ENCODE measurements around the gene CABP1.
A peak's percentile ranks its signal among the peaks of the same experiment; 100 is the strongest.
"Not testable (repeated sequence)": the region's sequence is repeated elsewhere in the genome, so short reads cannot be mapped to it uniquely, and the experiment has no call there.

The CABP1 gene

DNA sequence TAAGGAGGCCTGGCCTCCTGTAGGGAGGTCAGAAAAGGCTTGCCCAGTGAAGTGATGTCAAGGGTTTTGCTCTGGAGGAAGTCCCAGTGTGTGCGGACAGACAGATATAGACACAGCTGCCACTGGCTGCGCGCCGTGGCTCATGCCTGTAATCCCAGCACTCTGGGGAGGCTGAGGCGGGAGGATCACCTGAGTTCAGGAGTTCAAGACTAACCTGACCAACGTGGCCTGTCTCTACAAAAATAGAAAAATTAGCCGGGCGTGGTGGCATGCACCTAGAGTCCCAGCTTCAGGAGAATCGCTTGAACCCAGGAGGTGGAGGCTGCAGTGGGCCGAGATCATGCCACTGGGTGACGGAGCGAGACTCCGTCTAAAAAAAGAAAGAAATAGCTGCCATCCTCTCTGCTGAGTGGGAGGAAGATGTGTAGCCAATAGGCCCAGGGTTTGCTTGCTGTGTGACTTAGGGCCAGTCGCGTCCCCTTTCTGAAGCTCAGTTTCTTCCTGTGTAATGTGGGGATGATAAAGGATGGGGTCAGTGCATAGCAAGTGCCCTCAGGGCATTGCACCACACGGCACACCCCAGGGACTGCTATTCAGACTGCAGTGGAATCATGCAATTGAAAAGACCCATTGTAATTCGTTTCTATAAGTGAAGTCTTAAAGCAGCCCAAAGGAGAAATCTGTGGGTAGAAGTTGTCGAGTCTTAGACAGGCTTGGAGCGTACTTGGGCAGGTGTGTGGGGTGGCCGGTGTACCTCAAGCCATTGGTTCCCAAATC lies 27.9 kb downstream of the CABP1 start:
- DNase-seq (ENCODE audit: low read depth, low spot score): no peak

DNA sequence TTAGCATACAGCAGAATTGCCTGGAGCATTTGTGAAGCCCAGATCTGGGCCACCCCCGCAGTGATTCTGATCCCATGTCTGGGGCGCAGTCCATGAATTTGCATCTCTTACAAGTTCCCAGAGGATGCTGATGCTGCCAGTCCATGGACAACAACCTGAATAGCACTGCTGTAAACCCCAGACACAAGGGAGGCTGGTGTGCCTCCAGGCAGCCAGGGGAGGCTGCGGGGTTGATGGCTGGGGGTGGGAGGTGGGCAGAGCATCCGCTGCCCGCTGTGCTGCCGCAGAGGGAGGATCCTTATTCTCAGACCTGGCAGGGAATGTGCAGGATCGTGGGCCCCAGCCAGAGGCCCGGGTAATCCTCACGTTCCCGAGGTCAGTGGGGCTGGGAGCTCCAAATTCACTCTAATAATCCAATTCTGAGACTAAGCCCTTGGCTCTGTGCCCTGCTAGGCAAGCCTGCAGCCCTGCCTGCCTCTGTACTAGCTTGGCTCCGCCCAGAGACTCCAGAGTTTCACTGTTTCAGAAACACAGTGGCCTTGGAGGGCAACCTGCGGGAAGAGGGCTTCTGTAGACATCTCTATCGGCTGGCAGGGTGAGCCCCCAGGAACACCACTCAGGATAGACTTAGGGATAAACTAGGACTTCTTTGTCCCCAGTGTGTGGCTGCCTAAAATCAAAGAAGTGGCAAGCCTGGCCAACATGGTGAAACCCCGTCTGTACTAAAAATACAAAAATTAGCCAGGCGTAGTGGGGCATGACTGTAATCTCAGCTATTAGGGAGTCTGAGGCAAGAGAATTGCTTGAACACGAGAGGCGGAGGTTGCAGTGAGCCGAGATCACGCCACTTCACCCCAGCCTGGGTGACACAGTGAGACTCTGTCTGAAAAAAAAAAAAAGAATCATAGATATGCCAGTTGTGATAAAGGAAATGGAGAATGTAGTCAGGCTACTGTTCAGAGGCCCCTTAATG lies 28.7 kb downstream of the CABP1 start:
- DNase-seq (ENCODE audit: low read depth, low spot score): no peak

DNA sequence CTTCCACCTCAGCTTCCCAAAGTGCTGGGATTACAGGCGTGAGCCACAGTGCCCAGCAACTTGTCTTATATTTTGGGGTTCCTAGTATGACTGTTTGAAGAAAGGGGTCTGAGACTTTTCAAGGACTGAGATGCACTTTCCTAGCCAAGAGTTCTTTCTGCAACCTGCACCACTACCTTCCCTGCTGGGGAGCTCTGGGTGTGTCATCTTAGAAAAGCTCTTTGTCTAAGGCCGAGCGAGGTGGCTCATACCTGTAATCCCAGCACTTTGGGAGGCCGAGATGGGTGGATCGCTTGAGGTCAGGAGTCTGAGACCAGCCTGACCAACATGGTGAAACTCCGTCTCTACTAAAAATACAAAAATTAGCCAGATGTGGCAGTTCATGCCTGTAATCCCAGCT lies 29.8 kb downstream of the CABP1 start:
- DNase-seq (ENCODE audit: low read depth, low spot score): not testable (repeated sequence)

DNA sequence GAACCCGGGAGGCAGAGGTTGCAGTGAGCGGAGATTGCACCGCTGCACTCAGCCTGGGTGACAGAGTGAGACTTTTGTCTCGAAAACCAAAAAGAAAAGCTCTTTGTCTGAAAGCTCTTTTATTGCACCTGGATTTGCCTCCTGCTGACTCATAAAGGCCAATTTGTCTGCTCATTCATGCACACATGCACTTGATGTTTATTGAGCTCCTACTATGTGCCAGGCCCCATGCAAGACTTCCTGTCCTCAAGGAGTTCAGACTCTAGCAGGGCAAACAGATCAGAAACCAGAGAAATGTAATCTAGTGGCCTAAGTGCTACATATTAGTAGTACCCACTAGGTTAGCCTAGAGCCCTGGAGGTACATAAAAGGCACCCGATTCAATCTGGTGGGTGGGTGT lies 30.2 kb downstream of the CABP1 start:
- no peak for DNase-seq (ENCODE audit: low read depth, low spot score)

DNA sequence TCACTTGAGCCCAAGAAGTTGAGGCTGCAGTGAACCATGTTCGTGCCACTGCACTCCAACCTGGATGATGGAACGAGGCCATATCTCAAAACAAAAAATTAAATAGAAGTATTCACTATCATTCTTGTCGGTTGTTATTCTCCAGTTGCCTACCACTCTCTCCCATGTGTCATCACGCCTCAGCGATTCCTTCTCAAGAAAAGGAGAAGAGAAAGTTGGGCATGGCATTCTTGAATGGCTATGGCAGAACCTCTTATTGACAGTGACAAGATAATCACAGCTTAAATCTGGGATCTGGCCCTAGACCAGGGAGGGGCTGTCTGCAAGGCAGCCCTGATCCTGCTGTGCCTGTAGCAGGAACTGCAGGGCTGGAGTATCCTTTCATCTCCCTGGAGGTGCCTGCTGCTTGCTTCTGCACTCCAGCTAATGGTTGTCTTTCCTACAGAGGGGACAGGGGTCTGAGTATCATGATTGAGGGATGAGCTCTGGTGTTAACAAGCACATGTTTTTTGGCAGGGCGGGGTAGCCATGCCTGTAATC lies 33.7 kb downstream of the CABP1 start:
- no peak for DNase-seq (ENCODE audit: low read depth, low spot score)

DNA sequence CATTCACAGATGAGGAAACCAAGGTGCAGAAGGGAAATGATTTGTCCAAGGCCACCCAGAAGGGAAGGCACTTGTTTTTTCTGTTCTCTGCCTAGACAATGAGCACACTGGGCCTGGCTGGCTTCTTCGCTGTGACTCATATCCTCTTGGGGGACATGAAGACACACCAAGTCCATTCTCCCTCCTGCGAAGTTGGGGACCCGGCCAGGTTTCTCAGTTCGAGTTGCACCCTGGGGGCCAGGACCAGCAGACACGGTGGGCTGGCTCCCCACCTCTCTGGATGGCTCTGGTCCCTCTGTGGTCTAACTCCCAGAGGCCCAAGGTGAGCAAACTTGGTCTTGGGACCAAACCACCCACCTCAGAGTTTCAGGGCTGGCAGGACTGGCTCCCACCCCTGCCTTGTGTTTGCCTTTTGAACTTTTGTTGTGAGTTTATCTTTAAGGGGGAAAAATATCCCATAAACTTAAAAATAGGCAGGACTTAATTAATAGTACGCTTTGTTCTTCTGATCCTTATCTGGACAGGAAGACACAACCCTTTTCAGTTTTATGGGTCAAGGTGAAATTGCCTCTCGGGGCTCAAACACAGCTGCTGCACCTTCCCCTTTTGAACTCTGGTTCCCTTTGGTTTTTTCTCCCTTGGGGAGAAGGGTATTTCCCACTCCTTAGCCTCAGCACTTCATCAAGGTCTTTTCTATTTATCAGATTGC lies 37.5 kb downstream of the CABP1 start:
- no peak for DNase-seq (ENCODE audit: low read depth, low spot score)

DNA sequence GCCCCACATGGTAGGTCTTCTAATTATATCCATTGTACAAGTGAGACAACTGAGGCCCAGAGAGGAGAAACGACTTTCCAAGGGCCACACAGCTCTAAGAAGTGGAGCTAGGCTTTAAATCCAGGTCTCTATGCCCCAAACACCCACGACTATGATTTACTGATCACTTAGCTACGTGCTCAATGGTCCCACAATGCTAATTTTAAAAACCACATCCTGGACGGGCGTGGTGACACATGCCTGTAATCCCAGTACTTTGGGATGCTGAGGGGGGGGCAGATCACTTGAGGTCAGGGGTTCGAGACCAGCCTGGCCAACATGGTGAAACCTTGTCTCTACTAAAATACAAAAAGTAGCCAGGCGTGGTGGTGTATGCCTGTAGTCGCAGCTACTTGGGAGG lies 38.1 kb downstream of the CABP1 start:
- DNase-seq (ENCODE audit: low read depth, low spot score): no peak

DNA sequence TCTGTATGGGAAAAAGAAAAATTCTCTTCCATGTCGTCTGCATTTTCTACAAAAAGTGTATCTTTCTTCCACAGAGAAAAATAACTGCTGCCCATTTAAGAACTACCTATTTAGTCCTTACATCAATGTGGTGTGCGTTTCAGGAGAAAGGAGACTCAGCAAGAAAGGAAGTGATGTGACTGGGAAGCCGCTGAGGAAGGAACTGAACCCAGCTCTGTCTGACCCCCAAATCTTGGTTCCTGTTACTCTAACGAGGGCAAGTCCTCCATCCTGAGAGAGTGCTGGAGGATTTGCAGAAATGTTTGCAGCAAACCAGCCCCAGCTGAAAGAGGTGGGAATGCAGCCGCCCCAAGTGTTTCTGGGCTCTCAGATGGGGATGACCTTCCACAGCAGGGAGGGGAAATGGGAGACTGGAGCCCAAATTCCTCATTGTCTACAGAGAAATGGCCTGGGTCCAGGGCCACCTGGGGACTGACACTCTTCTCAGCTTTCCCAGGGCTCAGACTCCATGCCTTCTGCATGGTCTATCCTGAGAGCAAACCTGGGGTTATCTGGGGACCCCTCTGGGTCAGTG lies 39.8 kb downstream of the CABP1 start:
- DNase-seq (ENCODE audit: low read depth, low spot score): no peak

DNA sequence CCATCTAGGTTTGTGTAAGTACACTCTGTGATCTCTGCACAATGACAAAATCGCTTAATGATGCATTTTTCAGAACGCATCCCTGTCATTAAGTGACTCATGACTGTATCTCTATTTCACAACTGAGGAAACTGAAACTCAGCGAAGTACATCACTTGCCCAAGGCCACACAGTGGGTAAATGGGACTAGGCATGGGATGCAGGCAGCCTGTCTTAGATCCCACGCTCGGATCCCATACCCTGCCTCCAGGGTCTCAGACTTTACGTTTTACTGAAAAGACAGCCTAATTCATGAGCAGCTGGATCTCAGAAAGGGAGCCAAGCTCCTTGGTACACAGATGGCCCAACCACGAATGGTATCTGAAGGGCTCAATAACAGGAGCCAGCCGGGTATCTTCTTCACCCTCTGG lies 44.1 kb downstream of the CABP1 start:
- DNase-seq (ENCODE audit: low read depth, low spot score): no peak

DNA sequence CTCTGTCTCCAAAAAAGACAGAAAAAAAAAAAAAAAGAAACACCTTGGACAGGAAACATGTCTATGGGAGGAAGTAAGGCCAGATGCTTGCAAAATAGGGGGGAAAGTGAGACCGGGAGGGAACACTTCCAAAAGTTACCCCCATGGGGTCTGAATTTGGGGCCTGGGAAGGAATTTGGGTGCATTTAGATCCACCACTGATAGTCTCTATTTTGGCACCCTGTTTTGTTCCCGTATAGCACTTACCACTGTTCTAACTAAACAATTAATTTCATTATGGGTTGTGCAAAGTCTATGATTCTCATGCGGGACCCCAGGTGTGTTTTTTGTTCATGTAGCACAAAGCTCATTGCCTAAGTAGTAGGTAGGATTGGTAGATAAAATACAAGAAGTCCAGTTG lies 45.1 kb downstream of the CABP1 start:
- DNase-seq (ENCODE audit: low read depth, low spot score): no peak

DNA sequence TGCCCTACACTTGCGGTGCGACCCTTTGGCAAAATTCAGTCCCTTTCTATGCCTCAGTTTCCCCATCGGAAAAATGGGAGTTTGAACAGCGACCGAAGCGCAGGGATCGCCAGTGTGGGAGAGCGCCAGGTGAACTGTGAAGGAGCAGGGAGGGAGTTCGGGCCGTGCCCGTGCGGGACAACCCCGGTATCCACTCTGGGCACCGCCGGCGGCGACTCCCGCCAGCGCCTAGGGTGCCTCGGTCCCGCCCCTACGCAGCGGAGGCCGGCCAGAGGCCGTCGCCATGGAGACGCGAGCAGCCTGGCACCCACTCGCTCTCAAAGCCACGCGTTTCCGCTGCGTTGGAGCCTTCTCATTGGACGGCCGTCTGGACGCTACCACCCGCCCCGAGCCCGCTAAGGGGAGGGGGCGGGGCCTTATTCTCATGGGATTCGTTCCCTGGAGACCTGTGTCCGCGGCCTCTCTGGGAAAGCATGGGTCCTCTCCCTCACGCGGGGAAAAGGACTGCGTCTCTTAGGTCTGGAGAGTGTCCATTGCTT lies 45.8 kb downstream of the CABP1 start:
- DNase-seq (ENCODE audit: low read depth, low spot score): peak; percentile 93

DNA sequence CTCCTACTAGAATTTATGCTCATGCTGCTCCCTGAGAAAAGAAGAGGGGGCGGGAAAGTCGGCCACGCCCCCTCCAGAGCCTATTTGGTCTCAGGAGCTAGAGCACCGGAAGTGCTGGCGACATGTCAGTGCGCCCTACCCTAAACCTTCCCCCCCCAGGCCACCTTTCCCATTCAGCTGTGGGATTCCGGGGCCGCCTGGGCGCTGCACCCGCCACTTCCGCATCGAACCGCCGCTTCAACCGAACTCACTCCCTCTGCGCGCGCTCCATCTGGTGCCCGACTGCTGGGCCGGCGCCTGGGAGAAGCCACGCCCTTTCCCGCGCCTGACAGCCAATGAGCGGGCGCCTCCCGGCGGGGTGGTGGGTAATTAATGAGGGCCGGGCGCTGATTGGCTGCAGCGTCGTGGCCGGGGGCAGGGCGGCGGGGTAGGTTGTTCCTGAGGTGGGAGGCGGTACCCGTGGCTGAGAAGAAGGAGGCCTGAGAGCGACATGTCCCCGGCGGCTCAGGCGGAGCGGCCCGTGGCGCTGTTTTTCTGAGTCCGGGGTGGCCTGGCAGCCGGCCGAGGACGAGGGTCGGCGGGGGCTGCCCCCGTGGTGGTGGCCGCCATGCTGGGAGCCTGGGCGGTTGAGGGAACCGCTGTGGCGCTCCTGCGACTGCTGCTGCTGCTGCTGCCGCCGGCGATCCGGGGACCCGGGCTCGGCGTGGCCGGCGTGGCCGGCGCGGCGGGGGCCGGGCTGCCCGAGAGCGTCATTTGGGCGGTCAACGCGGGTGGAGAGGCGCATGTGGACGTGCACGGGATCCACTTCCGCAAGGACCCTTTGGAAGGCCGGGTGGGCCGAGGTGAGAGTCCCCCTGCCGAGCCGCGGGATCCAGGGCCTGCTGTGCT lies 46.5 kb downstream of the CABP1 start, which contains the start of gene MLEC:
MLEC (plus strand) TSS at position 460 of the 888 bp plus-strand sequence; CDS start at position 608, 148 bp downstream.
- peak; percentile 98 for DNase-seq (ENCODE audit: low read depth, low spot score)

DNA sequence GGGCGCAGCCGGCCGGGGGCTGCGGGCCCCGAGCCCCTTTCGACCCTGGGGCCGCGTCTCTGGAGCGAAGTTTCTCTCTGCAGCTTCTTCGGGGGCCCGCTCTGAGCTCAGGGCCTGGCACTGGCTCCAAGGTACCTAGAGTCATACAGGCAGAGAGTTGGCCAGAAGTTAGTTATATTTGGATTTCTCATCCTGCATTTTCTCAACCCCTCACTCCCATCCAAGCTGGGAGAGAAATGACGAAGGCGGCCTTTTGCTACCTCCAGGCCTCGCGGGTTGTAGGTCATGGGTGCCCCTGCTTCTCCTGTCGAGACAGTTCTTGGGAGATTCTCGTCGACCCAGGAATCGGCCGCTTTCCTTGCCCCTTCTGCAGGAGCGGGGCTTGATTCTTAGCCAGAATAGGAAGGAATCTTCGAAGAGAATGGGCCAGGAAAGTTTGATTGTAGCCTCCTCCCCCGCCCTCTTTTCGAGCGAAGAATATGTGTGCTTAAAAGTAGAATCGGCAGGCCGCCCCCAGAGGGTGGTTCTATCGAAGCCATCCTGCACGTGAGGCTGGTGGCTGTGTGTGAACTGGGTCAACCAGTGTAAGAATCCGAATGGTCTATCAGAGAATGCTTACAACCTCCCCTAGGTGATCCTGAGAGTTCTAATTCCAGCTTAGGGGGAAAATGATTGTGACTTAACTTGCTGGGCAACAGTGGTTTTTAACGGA lies 47.3 kb downstream of the CABP1 start:
- no peak for DNase-seq (ENCODE audit: low read depth, low spot score)

DNA sequence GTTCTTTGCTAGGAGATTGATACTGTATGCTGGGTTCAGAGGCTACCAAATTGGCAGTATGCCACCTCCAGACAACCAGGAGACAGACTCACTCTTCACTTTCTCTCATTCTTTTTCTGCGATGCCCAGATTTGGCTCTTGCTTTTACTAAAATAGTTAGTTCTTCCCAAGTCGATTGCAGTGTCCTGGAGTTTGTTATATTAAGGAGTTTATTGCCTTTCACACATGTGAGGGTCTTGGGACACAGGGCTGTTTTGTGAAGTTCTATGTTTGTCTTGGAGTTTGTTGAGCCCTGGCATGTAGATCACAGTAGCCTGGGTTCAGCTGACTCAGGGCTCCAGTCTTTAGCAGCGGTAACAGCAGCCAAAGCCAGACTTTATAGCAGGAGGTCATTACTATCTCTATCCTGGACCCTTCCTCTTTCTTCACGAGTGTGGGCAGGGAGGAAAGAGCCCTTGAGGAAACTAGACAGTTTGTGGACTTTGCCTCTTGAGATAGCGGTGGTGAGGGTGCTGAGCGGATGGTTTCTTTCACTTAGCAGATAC lies 48.2 kb downstream of the CABP1 start:
- DNase-seq (ENCODE audit: low read depth, low spot score): no peak

DNA sequence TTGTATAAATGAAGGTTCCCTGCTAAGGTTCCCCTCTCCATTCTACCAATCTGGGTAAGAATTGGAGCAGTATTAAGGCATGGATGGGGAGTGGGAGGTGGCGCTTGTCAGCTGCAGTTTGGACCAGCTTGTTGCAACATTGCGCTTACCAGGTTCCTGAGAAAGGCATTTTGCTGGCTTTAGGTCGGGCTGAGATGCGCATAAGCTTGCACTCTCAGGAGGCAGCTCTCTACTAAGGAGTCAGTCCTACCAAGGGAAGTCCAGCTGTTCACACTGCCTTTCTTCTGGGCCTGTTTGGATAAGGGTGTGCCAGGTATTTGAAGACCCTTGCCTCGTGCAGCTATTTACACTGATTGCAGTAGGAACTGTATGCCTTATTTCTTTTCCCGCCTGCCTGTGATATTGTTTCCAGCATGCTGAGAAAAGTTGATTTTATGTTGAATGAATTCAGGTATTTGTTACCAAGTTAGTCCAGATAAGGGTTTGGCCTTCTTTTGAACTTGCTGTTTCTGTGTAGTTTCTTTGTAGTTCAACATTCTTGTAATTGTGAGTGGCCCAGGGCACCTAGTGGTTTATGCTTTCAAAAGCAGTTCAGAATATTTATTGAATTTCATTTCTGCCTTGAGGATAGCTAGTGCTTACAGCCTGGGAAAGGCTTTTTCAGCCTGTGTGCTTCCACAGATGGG lies 49.1 kb downstream of the CABP1 start:
- DNase-seq (ENCODE audit: low read depth, low spot score): no peak

DNA sequence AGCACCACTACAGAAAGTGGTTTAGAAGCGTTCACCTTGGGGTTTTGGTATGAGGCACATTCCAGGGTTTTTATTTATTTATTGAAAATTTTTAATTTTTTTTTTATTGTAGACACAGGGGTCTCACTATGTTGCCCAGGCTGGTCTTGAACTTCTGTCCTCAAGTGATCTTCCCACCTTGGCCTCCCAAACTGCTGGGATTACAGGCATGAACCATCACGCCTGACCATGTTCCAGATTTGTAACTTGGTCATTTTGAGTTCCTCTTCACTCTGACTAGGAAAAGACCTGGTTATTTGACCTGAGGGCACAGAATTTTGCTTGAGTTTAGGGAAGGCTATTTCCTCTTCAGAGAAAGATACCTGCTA lies 49.6 kb downstream of the CABP1 start:
- DNase-seq (ENCODE audit: low read depth, low spot score): no peak

DNA sequence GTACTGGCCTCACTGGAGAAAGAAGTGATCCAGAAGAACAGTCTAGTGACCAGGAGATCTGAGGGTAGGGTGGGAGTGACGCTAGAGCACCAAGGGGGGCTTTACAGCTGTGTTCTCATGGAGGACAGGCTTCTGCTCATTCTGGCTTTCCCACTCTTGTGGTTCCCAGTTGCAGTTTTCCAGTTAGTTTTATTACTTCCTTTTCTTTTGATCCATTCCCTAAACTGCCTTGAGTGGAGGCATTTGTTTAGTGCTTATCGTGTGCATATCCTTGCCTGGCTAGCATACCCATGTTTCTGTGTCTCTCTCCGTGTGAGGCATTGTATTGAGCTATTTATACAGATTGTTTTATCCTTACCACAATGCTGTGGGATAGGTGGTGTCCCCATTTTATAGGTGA lies 50.6 kb downstream of the CABP1 start:
- DNase-seq (ENCODE audit: low read depth, low spot score): no peak

DNA sequence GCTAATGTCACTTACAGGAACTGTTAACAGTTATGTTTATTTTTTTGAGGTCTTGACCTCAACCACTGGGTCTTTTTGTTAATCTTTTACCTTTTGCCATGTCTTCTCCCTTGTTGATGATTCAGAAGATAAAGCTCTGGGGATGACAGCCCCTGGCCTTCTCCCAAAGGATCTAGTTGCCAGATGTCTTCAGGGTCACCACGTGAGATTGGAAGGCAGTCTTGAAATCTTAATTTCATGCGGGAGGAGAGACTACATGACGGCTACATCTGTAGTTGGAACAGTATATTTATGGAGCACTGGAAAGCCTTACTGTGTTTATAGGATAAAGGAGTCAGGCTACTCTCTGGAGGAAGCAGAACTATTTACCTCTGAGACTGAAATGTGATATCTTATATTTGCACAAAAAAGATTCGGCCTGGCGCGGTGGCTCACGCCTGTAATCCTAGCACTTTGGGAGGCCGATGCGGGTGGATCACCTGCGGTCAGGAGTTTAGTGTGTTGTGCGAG lies 52.2 kb downstream of the CABP1 start:
- DNase-seq (ENCODE audit: low read depth, low spot score): no peak

Measured in activated CD4-positive, CD25-positive, alpha-beta regulatory T cell treated with anti-CD3 and anti-CD28 coated beads, Interleukin-2, amount 50 U/mL, for 16 hours (primary cell).